ENCODE results near the gene LRBA. TPM values are rescaled to one million over a fixed set of nuclear protein-coding genes. Genes with fewer than 3 reads are reported as not detected.

LRBA gene
- total and polyA plus RNA-seq, 2 of the 4 experiments (the other 2 are of a cell fraction) = 10.2 to 51.6 TPM

DNA sequence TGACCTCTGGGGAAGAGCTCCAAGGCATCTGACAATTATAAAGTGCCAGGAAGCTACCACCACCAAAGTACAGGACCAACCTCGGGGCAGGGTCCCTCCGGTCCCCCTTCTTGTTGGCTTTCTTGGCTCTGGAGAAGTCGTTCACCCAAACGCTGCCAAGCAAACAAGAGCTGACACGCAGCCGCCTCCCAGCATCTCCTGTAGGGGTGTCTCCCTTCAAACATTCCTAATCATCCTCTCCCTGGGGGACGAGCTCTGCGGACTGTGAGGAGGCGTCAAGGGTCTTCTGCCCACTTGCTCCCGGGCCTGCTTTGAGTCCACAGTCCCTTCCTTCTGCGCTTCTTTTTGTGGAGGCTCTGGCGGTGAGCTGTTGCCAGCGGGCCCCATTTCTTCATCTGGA lies 592.0 kb downstream of the LRBA start:
- no peaks in the 10 kb centered on the region for H3K27me3 ChIP-seq (ENCODE audit: control insufficient read depth, insufficient read depth, low read length)
- no peaks in the 10 kb centered on the region; the same call in 1 of the 2 replicates for H3K9me1 ChIP-seq (ENCODE audit: insufficient read depth, low read length)
- no peak overlapping the region for H3K23ac ChIP-seq (ENCODE audit: low read depth, low read length)
- H3K4me1 ChIP-seq (ENCODE audit: control insufficient read depth, insufficient read depth, low read length) = no peaks in the 10 kb centered on the region
- no peaks in the 10 kb centered on the region for H3K36me3 ChIP-seq (ENCODE audit: control insufficient read depth, insufficient read depth, low read length)
- ChIA-PET CTCF (no interaction called here), POLR2A (ENCODE audit: unreplicated experiment) (no interaction called here)
- ATAC-seq (ENCODE audit: low read depth) (no peak), DNase-seq (no peak)
- no peak overlapping the region for H2BK20ac ChIP-seq (ENCODE audit: low read depth, low read length)
- H2BK5ac ChIP-seq (ENCODE audit: low read depth, low read length, poor library complexity, severe bottlenecking) = no peak overlapping the region
- H3K56ac ChIP-seq (ENCODE audit: extremely low read depth, insufficient read depth, low read length) = no peak overlapping the region
- dilution Hi-C loops (cut with HindIII; ENCODE audit: low sequenced_read_pairs, unreplicated experiment) = no loop called here
- H3K79me1 ChIP-seq (ENCODE audit: low read depth in 1 of 2, low read length in 2 of 2) = no peaks in the 10 kb centered on the region
- WGBS, 2 experiments (ENCODE audit: extremely low coverage in 2 of 2, insufficient read length in 1 of 2) = no CpG with 5 or more reads among the region's 13 CpGs
- H2AK9ac ChIP-seq (replicated peaks; ENCODE audit: low read depth, low read length, poor library complexity) = no peak overlapping the region
- no peak overlapping the region for H4K5ac ChIP-seq (ENCODE audit: low read depth, low read length)
- no peak overlapping the region for H2BK120ac ChIP-seq (ENCODE audit: low read depth, low read length)
- H2AFZ ChIP-seq (replicated peaks; ENCODE audit: low read length, poor library complexity) = no peak overlapping the region
- in situ Hi-C loops (cut with MboI; ENCODE audit: low sequenced_read_pairs) = no loop called here
- no peak overlapping the region for H3K9ac ChIP-seq (ENCODE audit: low read depth, low read length)
- H4K91ac ChIP-seq (ENCODE audit: insufficient read depth, low read depth, low read length) = no peak overlapping the region
- H3K27ac ChIP-seq (ENCODE audit: insufficient read depth, low read length) = no peak overlapping the region
- no peak overlapping the region for H4K8ac ChIP-seq (ENCODE audit: low read depth in 2 of 2, low read length in 2 of 2)
- H3K4me3 ChIP-seq (ENCODE audit: insufficient read depth, low read depth, low read length) = no peak overlapping the region
- H4K20me1 ChIP-seq (ENCODE audit: insufficient read depth, low read length) = no peaks in the 10 kb centered on the region
- H3K9me3 ChIP-seq (ENCODE audit: control insufficient read depth, insufficient read depth, low read length) = no peaks in the 10 kb centered on the region
- no peak overlapping the region for H3K4me2 ChIP-seq (ENCODE audit: low read depth, low read length)
- H3K14ac ChIP-seq (replicated peaks; ENCODE audit: low read depth, low read length) = no peak overlapping the region
- intact Hi-C loops (cut with micrococcal nuclease) = no loop called here
- no peak for TF ChIP-seq RFX5 (IDR thresholded peaks at IDR 0.05; ENCODE audit: low read depth, low read length)
- BruUV-seq (replicated peaks) = no TSS peak
- no peak overlapping the region for H3K18ac ChIP-seq (ENCODE audit: low read depth, low read length)
- H3K4ac ChIP-seq (ENCODE audit: low read depth, low read length) = no peak overlapping the region
- H2BK15ac ChIP-seq (ENCODE audit: low read depth, low read length) = no peak overlapping the region
- H2AK5ac ChIP-seq (ENCODE audit: low read depth, low read length) = no peak overlapping the region
